Tibial nerve (tissue), 3 donors: ENCODE results near the gene IMPG2.

ENCODE experiments used
- POLR2A ChIP-seq, 2 donors: fragments of 450-650 bp; IDR thresholded peaks; one replicate each; pipeline ENCODE4 v1.6.1; 2017; ENCODE audit warnings: antibody characterized with exemption in 2 of 2, mild to moderate bottlenecking in 2 of 2, moderate library complexity in 2 of 2
- TF ChIP-seq, protein P1 (sequence below), 5 experiments: fragments of 200-600 bp in 3 of 5; fragments of 450-650 bp in 2 of 5; sonication (generic) in 3 of 5; IDR thresholded peaks; one replicate each; pipeline ENCODE4 v1.5.1; 2016 to 2019; ENCODE audit warnings: antibody characterized with exemption in 5 of 5, mild to moderate bottlenecking in 3 of 5, moderate library complexity in 2 of 5

GRCh38 chr3:101333883-101334282, 13.5 kb upstream of the IMPG2 start:
- no peak for TF ChIP-seq POLR2A (IDR thresholded peaks at IDR 0.05)
- TF ChIP-seq, protein P1, sequence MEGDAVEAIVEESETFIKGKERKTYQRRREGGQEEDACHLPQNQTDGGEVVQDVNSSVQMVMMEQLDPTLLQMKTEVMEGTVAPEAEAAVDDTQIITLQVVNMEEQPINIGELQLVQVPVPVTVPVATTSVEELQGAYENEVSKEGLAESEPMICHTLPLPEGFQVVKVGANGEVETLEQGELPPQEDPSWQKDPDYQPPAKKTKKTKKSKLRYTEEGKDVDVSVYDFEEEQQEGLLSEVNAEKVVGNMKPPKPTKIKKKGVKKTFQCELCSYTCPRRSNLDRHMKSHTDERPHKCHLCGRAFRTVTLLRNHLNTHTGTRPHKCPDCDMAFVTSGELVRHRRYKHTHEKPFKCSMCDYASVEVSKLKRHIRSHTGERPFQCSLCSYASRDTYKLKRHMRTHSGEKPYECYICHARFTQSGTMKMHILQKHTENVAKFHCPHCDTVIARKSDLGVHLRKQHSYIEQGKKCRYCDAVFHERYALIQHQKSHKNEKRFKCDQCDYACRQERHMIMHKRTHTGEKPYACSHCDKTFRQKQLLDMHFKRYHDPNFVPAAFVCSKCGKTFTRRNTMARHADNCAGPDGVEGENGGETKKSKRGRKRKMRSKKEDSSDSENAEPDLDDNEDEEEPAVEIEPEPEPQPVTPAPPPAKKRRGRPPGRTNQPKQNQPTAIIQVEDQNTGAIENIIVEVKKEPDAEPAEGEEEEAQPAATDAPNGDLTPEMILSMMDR (IDR thresholded peaks at IDR 0.05): no peak
